GM23338 (cell line): ENCODE results near the gene ADORA2A. TPM values are rescaled to one million over a fixed set of nuclear protein-coding genes. Genes with fewer than 3 reads are reported as not detected.

Source experiments
- ATAC-seq: fragments of 200-7000 bp; cut with Tn5 transposase; 3 replicates; pipeline ENCODE4 v1.9.1; 2020
- DNase-seq: peaks from one replicate; pipeline ENCODE4 v3.0.0-alpha.2; 2015; ENCODE audit warnings: low spot score
- H2AFZ ChIP-seq: fragments of 200-600 bp; sonication (generic); 2 replicates; pipeline ENCODE4 v1.8.0; 2016; ENCODE audit warnings: antibody characterized with exemption, mild to moderate bottlenecking, moderate library complexity
- H3F3A ChIP-seq: fragments of 200-600 bp; sonication (generic); replicated peaks from 2 replicates; pipeline ENCODE4 v1.8.0; 2017; ENCODE audit warnings: antibody characterized with exemption, mixed run types, low read depth
- H3K27ac ChIP-seq: fragments of 200-600 bp; sonication (generic); 2 replicates; pipeline ENCODE4 v1.6.1; 2016; ENCODE audit warnings: low read depth
- H3K27me3 ChIP-seq: fragments of 200-600 bp; sonication (generic); 2 replicates; pipeline ENCODE4 v1.8.0; 2016; ENCODE audit warnings: mild to moderate bottlenecking, mixed run types, moderate library complexity; ENCODE audit not compliant: insufficient read depth
- H3K36me3 ChIP-seq: fragments of 200-600 bp; sonication (generic); 2 replicates; pipeline ENCODE4 v1.8.0; 2016; ENCODE audit warnings: mild to moderate bottlenecking; ENCODE audit not compliant: insufficient read depth
- H3K4me1 ChIP-seq: fragments of 200-600 bp; sonication (generic); 2 replicates; pipeline ENCODE4 v1.8.0; 2016; ENCODE audit warnings: mild to moderate bottlenecking, moderate library complexity; ENCODE audit not compliant: insufficient read depth
- H3K4me2 ChIP-seq: fragments of 200-600 bp; sonication (generic); 2 replicates; pipeline ENCODE4 v1.7.1; 2017; ENCODE audit warnings: mixed run types
- H3K4me3 ChIP-seq: fragments of 200-600 bp; sonication (generic); 2 replicates; pipeline ENCODE4 v1.6.1; 2016; ENCODE audit warnings: mixed run types
- H3K79me2 ChIP-seq: fragments of 200-600 bp; sonication (generic); replicated peaks from 2 replicates; pipeline ENCODE4 v1.8.0; 2017; ENCODE audit warnings: mild to moderate bottlenecking; ENCODE audit not compliant: insufficient read depth
- H3K9me2 ChIP-seq: fragments of 200-600 bp; sonication (generic); 2 replicates; pipeline ENCODE4 v1.8.0; 2017; ENCODE audit not compliant: insufficient read depth
- H4K20me1 ChIP-seq: fragments of 200-600 bp; sonication (generic); replicated peaks from 2 replicates; pipeline ENCODE4 v1.8.0; 2017; ENCODE audit warnings: mild to moderate bottlenecking; ENCODE audit not compliant: insufficient read depth
- H3K27ac Mint-ChIP-seq: 2 replicates; pipeline ENCODE4 v1.8.0; 2020; ENCODE audit warnings: inconsistent platforms, mild to moderate bottlenecking, moderate library complexity, mixed read lengths
- H3K27me3 Mint-ChIP-seq: 3 replicates; pipeline ENCODE4 v1.8.0; 2022; ENCODE audit warnings: low read depth, mild to moderate bottlenecking, moderate library complexity, mixed read lengths, inconsistent platforms; ENCODE audit not compliant: insufficient read depth, poor library complexity
- H3K36me3 Mint-ChIP-seq: 3 replicates; pipeline ENCODE4 v1.8.0; 2021; ENCODE audit warnings: low read depth, mild to moderate bottlenecking, inconsistent platforms, moderate library complexity, mixed read lengths
- H3K4me1 Mint-ChIP-seq: 3 replicates; pipeline ENCODE4 v1.8.0; 2020; ENCODE audit warnings: mild to moderate bottlenecking, inconsistent platforms, mixed read lengths
- H3K4me3 Mint-ChIP-seq: 3 replicates; pipeline ENCODE4 v1.8.0; 2021; ENCODE audit warnings: moderate library complexity, mild to moderate bottlenecking, inconsistent platforms, mixed read lengths
- H3K9me3 Mint-ChIP-seq: 3 replicates; pipeline ENCODE4 v1.8.0; 2020; ENCODE audit warnings: moderate library complexity, mild to moderate bottlenecking, inconsistent platforms, mixed read lengths
- CREB1 ChIP-seq: fragments of 250-450 bp; sonication (Bioruptor Pico); IDR thresholded peaks from 2 replicates; pipeline ENCODE4 v1.5.0; 2020; ENCODE audit warnings: low read depth, mild to moderate bottlenecking, moderate library complexity
- EZH2 ChIP-seq: fragments of 200-600 bp; sonication (generic); IDR thresholded peaks from one replicate; pipeline ENCODE4 v1.8.0; 2017; ENCODE audit warnings: antibody characterized with exemption, mild to moderate bottlenecking, low read depth; ENCODE audit not compliant: unreplicated experiment
- EZH2phosphoT487 ChIP-seq: fragments of 200-600 bp; sonication (generic); IDR thresholded peaks from one replicate; pipeline ENCODE4 v1.8.1; 2018; ENCODE audit warnings: antibody characterized with exemption; ENCODE audit not compliant: unreplicated experiment
- JUNB ChIP-seq: IDR thresholded peaks from one replicate; pipeline ENCODE4 v1.6.1; 2016; ENCODE audit warnings: antibody characterized with exemption; ENCODE audit not compliant: unreplicated experiment
- NANOG ChIP-seq: IDR thresholded peaks from 2 replicates; pipeline ENCODE4 v1.6.1; 2016; ENCODE audit warnings: antibody characterized with exemption, borderline replicate concordance
- POLR2AphosphoS5 ChIP-seq: IDR thresholded peaks from 2 replicates; pipeline ENCODE4 v1.6.1; 2016; ENCODE audit warnings: antibody characterized with exemption, low read depth
- REST ChIP-seq: IDR thresholded peaks from one replicate; pipeline ENCODE4 v1.6.1; 2018; ENCODE audit warnings: antibody characterized with exemption; ENCODE audit not compliant: unreplicated experiment
- STAT1 ChIP-seq: IDR thresholded peaks from one replicate; pipeline ENCODE4 v1.6.1; 2016; ENCODE audit warnings: antibody characterized with exemption; ENCODE audit not compliant: unreplicated experiment
- ZNF331 ChIP-seq: fragments of 250-450 bp; sonication (Bioruptor Pico); IDR thresholded peaks from 2 replicates; pipeline ENCODE4 v1.5.0; 2020; ENCODE audit warnings: low read depth, mild to moderate bottlenecking, moderate library complexity
- polyA plus RNA-seq: library from polyadenylated mRNA; unstranded; fragments of >200 nt; fragmentation: Nextera tagmentation; extraction: Ambion mirVana; gene quantifications from 2 replicates; pipeline ENCODE4 v1.2.1, GENCODE V29; 2016
- total RNA-seq: library from RNA; depleted of rRNA; stranded (reverse); fragments of >200 nt; shearing (Covaris generic); gene quantifications from 2 replicates; pipeline ENCODE4 v1.2.3, GENCODE V29; 2014
- TF ChIP-seq, protein P1 (sequence below): IDR thresholded peaks from 2 replicates; pipeline ENCODE4 v1.6.1; 2016; ENCODE audit warnings: antibody characterized with exemption
- TF ChIP-seq, protein P2 (sequence below), 2 experiments: fragments of 200-600 bp in 1 of 2; sonication (generic) in 1 of 2; conservative IDR thresholded peaks; 2 replicates each; pipeline versions ENCODE4 v1.5.1 to v1.6.1; 2016 to 2017; ENCODE audit warnings: antibody characterized with exemption in 2 of 2, low read depth in 2 of 2, mild to moderate bottlenecking in 2 of 2, moderate library complexity in 1 of 2

Gene ADORA2A
- total and polyA plus RNA-seq, 2 experiments from 2014 or later = 4.1 to 13.5 TPM

DNA sequence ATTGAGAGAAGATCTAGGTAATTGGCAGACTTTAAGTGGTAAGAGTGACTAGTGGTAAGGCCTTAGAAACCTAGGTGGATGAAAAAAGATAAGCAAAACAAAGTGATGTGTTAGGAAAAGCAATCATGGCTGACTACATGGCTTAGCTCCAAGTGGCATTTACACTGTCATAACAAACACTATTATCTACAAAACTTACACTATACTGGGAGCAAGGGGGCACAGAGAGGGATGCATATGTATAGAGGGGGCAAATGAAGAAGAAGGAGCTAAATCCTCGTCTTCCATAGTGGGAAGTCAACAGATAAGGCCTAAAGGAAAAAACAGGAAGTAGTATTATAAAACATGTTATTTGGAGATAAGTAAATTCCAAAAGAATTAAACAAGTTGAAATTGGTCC, 32.5 kb downstream of the ADORA2A start (continued):
- TF ChIP-seq, protein P1, sequence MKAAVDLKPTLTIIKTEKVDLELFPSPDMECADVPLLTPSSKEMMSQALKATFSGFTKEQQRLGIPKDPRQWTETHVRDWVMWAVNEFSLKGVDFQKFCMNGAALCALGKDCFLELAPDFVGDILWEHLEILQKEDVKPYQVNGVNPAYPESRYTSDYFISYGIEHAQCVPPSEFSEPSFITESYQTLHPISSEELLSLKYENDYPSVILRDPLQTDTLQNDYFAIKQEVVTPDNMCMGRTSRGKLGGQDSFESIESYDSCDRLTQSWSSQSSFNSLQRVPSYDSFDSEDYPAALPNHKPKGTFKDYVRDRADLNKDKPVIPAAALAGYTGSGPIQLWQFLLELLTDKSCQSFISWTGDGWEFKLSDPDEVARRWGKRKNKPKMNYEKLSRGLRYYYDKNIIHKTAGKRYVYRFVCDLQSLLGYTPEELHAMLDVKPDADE = no peak
- no peak for TF ChIP-seq CREB1 (CRISPR knock-in tag)
- TF ChIP-seq JUNB = no peak
- no peak for TF ChIP-seq REST
- TF ChIP-seq EZH2 = no peak
- no peak for TF ChIP-seq POLR2AphosphoS5
- no peak for TF ChIP-seq ZNF331 (CRISPR knock-in tag)
- TF ChIP-seq, protein P2, sequence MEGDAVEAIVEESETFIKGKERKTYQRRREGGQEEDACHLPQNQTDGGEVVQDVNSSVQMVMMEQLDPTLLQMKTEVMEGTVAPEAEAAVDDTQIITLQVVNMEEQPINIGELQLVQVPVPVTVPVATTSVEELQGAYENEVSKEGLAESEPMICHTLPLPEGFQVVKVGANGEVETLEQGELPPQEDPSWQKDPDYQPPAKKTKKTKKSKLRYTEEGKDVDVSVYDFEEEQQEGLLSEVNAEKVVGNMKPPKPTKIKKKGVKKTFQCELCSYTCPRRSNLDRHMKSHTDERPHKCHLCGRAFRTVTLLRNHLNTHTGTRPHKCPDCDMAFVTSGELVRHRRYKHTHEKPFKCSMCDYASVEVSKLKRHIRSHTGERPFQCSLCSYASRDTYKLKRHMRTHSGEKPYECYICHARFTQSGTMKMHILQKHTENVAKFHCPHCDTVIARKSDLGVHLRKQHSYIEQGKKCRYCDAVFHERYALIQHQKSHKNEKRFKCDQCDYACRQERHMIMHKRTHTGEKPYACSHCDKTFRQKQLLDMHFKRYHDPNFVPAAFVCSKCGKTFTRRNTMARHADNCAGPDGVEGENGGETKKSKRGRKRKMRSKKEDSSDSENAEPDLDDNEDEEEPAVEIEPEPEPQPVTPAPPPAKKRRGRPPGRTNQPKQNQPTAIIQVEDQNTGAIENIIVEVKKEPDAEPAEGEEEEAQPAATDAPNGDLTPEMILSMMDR (conservative IDR thresholded peaks at IDR 0.05; ENCODE audit: low read depth in 2 of 2) = no peak
- no peak for TF ChIP-seq STAT1
- TF ChIP-seq EZH2phosphoT487 = no peak

DNA sequence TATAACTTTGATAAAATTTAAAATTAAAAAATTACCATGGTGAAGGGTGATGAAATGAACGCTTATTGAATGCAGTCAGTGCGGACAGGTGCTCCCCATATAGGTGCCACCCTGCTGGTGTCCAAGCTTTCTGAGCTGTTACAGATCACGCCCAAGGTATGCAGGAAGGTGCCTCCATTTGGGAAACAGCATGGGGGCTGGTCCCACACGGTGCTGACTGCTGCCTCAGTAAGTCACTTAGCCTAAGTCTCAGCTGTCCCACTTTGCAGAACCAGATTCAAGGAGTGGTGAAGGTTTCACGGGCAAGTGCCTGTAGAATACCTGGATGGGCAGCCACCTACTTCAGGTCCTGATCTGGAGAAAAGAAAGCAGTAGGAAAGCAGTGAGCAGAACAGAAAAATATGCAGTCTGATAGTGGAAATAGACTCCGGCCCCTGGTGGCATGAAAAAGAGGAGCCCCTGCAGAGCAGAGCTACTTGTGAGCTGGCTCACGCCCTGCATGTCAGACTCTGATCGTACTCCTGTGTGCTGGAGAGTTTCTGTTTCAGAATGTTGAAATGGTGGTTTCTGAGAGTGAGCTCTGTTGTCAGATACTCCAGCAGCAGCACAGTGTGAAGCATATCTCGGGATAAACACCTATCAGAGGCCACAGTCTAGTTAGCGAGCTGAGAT, 33.2 kb downstream of the ADORA2A start:
- TF ChIP-seq ZNF331 (CRISPR knock-in tag) (no peak), CREB1 (CRISPR knock-in tag) (no peak), POLR2AphosphoS5 (no peak), NANOG (no peak)
- Histone ChIP-seq H4K20me1 (no peaks in the 10 kb centered on the region), H3K4me2 (no peak overlapping the region), H3K79me2 (no peaks in the 10 kb centered on the region), H3K4me1 (peaks cover 8% of the 10 kb centered on the region), H2AFZ (0 out of 2 replicates have a peak overlapping the region, but pooled peaks have one; percentile 32), H3K9me2 (no peaks in the 10 kb centered on the region), H3K27ac (no peak overlapping the region), H3F3A (no peaks in the 10 kb centered on the region), H3K4me3 (no peak overlapping the region), H3K27me3 (no peaks in the 10 kb centered on the region), H3K36me3 (no peaks in the 10 kb centered on the region)
- no peaks in the 10 kb centered on the region for H3K9me3 Mint-ChIP-seq
- DNase-seq = no peak
- H3K27ac Mint-ChIP-seq = no peak overlapping the region
- peak; percentile 76 for ATAC-seq
- H3K4me1 Mint-ChIP-seq = peaks cover 8% of the 10 kb centered on the region; the same call in 2 of the 3 replicates
- no peak overlapping the region for H3K4me3 Mint-ChIP-seq
- no peaks in the 10 kb centered on the region for H3K36me3 Mint-ChIP-seq
- no peaks in the 10 kb centered on the region for H3K27me3 Mint-ChIP-seq
